CD4-positive, alpha-beta memory T cell (primary cell): ENCODE measurements around the gene SPATA33. TPM values are rescaled to one million over a fixed set of nuclear protein-coding genes. Genes with fewer than 3 reads are reported as not detected.
A peak's percentile ranks its signal among the peaks of the same experiment; 100 is the strongest.
"Not testable (repeated sequence)": the region's sequence is repeated elsewhere in the genome, so short reads cannot be mapped to it uniquely, and the experiment has no call there.

ENCODE experiments used
- CTCF ChIA-PET: fragments of 350-600 bp; sonication (Branson Sonifier 250); formaldehyde crosslinking; loops from one replicate; lab custom pipeline; 2021; ENCODE audit warnings: inconsistent platforms; ENCODE audit not compliant: partially characterized antibody; lab: Charles Lee
- POLR2A ChIA-PET: fragments of 350-600 bp; sonication (Branson Sonifier 250); formaldehyde crosslinking; loops from one replicate; lab custom pipeline; 2021; ENCODE audit not compliant: partially characterized antibody; lab: Charles Lee
- DNase-seq, 5 donors: peaks; one replicate each; pipeline versions ENCODE4 v3.0.0 to v3.0.0-alpha.2; 2020 to 2022; ENCODE audit warnings: mixed read lengths in 1 of 5
- H3K27ac ChIP-seq: one replicate; pipeline ENCODE4 v1.7.0; 2013; ENCODE audit warnings: low read depth, low read length
- H3K27me3 ChIP-seq: 2 replicates; pipeline ENCODE4 v1.7.0; 2013; ENCODE audit warnings: mild to moderate bottlenecking, low read length, moderate library complexity; ENCODE audit not compliant: insufficient read depth
- H3K36me3 ChIP-seq: 2 replicates; pipeline ENCODE4 v1.7.0; 2013; ENCODE audit warnings: mild to moderate bottlenecking, low read length, moderate library complexity; ENCODE audit not compliant: insufficient read depth
- H3K4me1 ChIP-seq: 2 replicates; pipeline ENCODE4 v1.7.0; 2013; ENCODE audit warnings: mild to moderate bottlenecking, low read length, moderate library complexity; ENCODE audit not compliant: insufficient read depth
- H3K4me3 ChIP-seq, 2 donors: one replicate each; pipeline ENCODE4 v1.7.0; 2013; ENCODE audit warnings: low read length in 2 of 2, mild to moderate bottlenecking in 1 of 2
- H3K9me3 ChIP-seq, 2 donors: one replicate each; pipeline ENCODE4 v1.7.0; 2013; ENCODE audit warnings: low read length in 2 of 2, control low read depth in 1 of 2; ENCODE audit not compliant: control insufficient read depth in 1 of 2
- H3K27ac Mint-ChIP-seq, 7 donors: one replicate each; pipeline ENCODE4 v1.8.0; 2020 to 2021; ENCODE audit warnings: mixed read lengths in 7 of 7, mild to moderate bottlenecking in 6 of 7, inconsistent platforms in 3 of 7, moderate library complexity in 3 of 7
- H3K27me3 Mint-ChIP-seq, 2 donors: one replicate each; pipeline ENCODE4 v1.8.0; 2020 to 2021; ENCODE audit warnings: mixed read lengths in 2 of 2
- H3K36me3 Mint-ChIP-seq, 2 donors: one replicate each; pipeline ENCODE4 v1.8.0; 2020 to 2021; ENCODE audit warnings: mixed read lengths in 2 of 2, inconsistent platforms in 1 of 2, mild to moderate bottlenecking in 1 of 2
- H3K4me1 Mint-ChIP-seq, 4 donors: one replicate each; pipeline ENCODE4 v1.8.0; 2020 to 2021; ENCODE audit warnings: mixed read lengths in 4 of 4, mild to moderate bottlenecking in 1 of 4
- H3K4me3 Mint-ChIP-seq, 8 donors: one replicate each; pipeline ENCODE4 v1.8.0; 2020 to 2021; ENCODE audit warnings: mixed read lengths in 8 of 8, mild to moderate bottlenecking in 7 of 8, moderate library complexity in 6 of 8, inconsistent platforms in 3 of 8
- H3K9me3 Mint-ChIP-seq, 8 donors: one replicate each; pipeline ENCODE4 v1.8.0; 2020 to 2021; ENCODE audit warnings: mixed read lengths in 8 of 8, mild to moderate bottlenecking in 5 of 8, inconsistent platforms in 3 of 8, moderate library complexity in 1 of 8
- intact Hi-C: fragments of 100-400 bp; cut with micrococcal nuclease; formaldehyde crosslinking; loops from one replicate; pipeline ENCODE4 v1.15.1; 2023
- polyA plus RNA-seq, 2 donors: library from polyadenylated mRNA; unstranded; fragments of 300-500 nt; fragmentation: Illumina TruSeq; gene quantifications; one replicate each; pipeline ENCODE4 v1.2.3, GENCODE V29; 2021
- total RNA-seq, 2 experiments: library from RNA; stranded (reverse); gene quantifications; one replicate each; pipeline ENCODE4 v1.2.3, GENCODE V29; 2021

Gene SPATA33
- total and polyA plus RNA-seq, 4 experiments from 2014 or later, result 2.5 to 10.5 (median 7.2) TPM

DNA sequence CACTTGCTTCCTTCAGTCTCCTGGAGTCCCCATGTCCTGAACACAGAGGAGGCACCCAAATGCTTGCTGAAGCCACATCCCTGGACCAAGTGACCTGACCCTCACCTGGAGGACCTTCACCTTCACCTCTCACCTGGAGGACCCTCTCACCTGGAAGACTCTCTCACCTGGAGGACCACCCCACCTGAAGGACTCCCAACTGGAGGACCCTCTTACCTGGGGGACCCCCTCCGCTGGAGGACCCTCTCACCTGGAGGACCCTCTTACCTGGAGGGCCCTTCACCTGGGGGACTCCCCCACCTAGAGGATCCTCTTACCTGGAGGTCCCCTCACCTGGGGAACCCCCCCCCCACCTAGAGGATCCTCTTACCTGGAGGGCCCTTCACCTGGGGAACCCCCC, 28.3 kb downstream of the SPATA33 start:
- Mint-ChIP-seq H3K4me1 (peaks cover 9 to 25% (median 13%) of the 10 kb centered on the region in 4 donors), H3K9me3 (no peaks in the 10 kb centered on the region), H3K4me3 (peak overlapping the region; percentile 51 to 95 (median 90)), H3K27me3 (no peaks in the 10 kb centered on the region), H3K27ac (peak overlapping the region in 4 of 7 donors; percentile 22 to 78 (median 66)), H3K36me3 (peaks cover 4 to 14% of the 10 kb centered on the region in 2 donors)
- Histone ChIP-seq H3K4me1 (peaks cover 14% of the 10 kb centered on the region), H3K9me3 (no peaks in the 10 kb centered on the region), H3K36me3 (peaks cover 6% of the 10 kb centered on the region), H3K4me3 (peak overlapping the region in 1 of 2 donors; percentile 84), H3K27ac (peak overlapping the region; percentile 84), H3K27me3 (no peaks in the 10 kb centered on the region)
- POLR2A ChIA-PET, result interaction anchor here (0.7 to 2.7 kb wide), 12 partner anchors 11 to 904 kb away, joined by 3 to 37 read pairs (median 5); partner anchors contain the start of genes CHMP1A, SPATA2L, SPATA33 and SPG7
- intact Hi-C loops, result loop anchor here (1.0 kb wide), 3 partner anchors 14 to 36 kb away; partner anchors contain the start of genes CHMP1A and SPATA33
- CTCF ChIA-PET, result interaction anchor here (1.1 to 2.7 kb wide), 3 partner anchors 14 to 20 kb away, joined by 4 to 33 read pairs (median 7); partner anchors contain the start of gene SPATA2L
- no peak for DNase-seq

DNA sequence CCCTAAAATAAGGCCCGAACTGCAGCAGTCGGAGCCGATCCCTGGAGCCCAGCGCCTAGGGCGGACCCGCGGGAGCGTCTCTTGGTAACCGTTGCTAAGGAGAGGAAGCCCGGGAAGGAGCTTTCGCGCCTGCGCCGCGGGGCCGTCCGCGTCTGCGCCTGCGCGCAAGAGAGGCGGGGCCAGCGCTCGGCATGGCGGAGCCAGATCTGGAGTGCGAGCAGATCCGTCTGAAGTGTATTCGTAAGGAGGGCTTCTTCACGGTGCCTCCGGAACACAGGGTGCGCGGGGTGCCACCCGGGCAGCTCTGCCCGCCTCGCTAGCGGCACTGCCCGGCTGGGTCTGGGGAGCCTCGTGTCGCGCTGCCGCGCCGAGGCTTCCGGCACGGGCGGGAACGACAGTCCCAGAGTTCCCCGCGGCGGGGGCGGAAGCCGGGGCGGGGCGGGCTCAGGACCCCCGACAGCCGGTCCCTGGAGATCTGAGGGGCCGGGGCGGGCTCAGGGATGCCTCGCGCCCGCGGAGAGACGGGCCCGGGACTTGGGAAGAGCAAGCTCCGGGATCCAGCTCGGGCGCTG, 29.0 kb downstream of the SPATA33 start, which contains the start of gene CDK10:
CDK10 (plus strand) TSS at position 170 of the 572 bp plus-strand sequence; CDS start at position 192, 22 bp downstream.
- H3K4me1 Mint-ChIP-seq, result peaks cover 9 to 25% (median 13%) of the 10 kb centered on the region in 4 donors
- H3K36me3 ChIP-seq, result peaks cover 6% of the 10 kb centered on the region
- peak within 1 kb of the TSS; percentile 84 to 96 (median 92) for H3K4me3 Mint-ChIP-seq
- H3K4me3 ChIP-seq, result peak within 1 kb of the TSS; percentile 57 to 84
- peaks cover 14% of the 10 kb centered on the region for H3K4me1 ChIP-seq
- intact Hi-C loops, result loop anchor here (1.0 kb wide), 3 partner anchors 14 to 36 kb away; partner anchors contain the start of genes CHMP1A and SPATA33
- peak; percentile 78 to 95 (median 87) for DNase-seq
- no peaks in the 10 kb centered on the region for H3K27me3 ChIP-seq
- H3K27ac Mint-ChIP-seq, result peak within 1 kb of the TSS; percentile 78 to 98 (median 94)
- H3K9me3 Mint-ChIP-seq, result no peaks in the 10 kb centered on the region
- ChIA-PET CTCF (interaction anchor here (1.1 to 2.7 kb wide), 3 partner anchors 13 to 19 kb away, joined by 4 to 33 read pairs (median 7); partner anchors contain the start of gene SPATA2L), POLR2A (interaction anchor here (0.7 to 2.7 kb wide), 18 partner anchors 10 to 905 kb away, joined by 3 to 37 read pairs (median 4); partner anchors contain the start of genes CHMP1A, SPATA2L, SPATA33 and SPG7)
- no peaks in the 10 kb centered on the region for H3K9me3 ChIP-seq
- H3K27me3 Mint-ChIP-seq, result no peaks in the 10 kb centered on the region
- H3K27ac ChIP-seq, result peak within 1 kb of the TSS; percentile 84
- H3K36me3 Mint-ChIP-seq, result peaks cover 4 to 16% of the 10 kb centered on the region in 2 donors

DNA sequence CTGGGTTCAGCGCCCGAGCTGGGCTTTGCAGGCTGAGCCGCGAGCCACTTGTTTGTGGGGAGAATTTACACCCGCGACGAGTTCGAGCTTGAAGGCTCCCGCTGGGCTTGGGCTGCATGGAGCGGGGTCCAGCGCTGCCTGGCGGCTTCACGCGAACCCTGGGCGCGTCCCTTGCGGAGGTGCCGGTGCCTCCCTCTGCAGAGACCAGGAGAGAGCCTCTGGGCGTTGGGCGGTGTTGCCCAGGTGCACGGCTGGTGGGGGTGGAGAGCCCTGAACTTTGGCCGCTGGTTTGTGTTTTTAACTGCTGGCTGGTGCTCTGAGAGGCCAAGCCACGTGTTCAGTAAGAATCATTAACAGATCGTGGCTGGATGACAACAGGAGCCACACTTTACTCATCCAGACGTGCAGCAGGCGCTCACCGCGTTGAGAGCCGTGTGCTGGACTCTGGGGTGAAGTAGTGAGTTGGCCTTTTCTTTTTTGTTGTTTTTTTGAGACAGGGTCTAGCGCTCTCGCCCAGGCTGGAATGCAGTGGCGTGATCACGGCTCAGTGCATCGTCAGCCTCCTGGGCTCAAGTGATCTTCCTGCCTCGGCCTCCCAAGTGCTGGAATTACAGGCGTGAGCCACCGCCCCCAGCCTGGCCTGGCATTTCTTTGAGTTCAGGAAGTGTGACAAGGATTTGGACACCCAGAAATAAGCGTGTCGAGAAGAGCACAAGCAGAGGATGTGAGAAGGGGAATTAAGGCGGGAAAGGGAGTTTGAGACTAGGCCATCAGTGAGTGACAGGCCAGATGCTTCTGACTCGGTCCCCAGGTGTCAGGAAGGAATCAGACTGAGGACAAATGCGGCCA, 29.7 kb downstream of the SPATA33 start:
- Mint-ChIP-seq H3K4me3 (peak overlapping the region; percentile 80 to 95 (median 84)), H3K27ac (peak overlapping the region; percentile 72 to 91 (median 78)), H3K9me3 (no peaks in the 10 kb centered on the region), H3K36me3 (peaks cover 4 to 18% of the 10 kb centered on the region in 2 donors), H3K4me1 (peaks cover 9 to 25% (median 13%) of the 10 kb centered on the region in 4 donors), H3K27me3 (no peaks in the 10 kb centered on the region)
- peak overlapping the region; percentile 84 for H3K27ac ChIP-seq
- peak overlapping the region; percentile 57 to 84 for H3K4me3 ChIP-seq
- no peak for DNase-seq
- ChIA-PET CTCF (interaction anchor here (1.1 to 2.7 kb wide), 3 partner anchors 13 to 19 kb away, joined by 4 to 33 read pairs (median 7); partner anchors contain the start of gene SPATA2L), POLR2A (interaction anchor here (0.7 to 2.7 kb wide), 16 partner anchors 10 to 906 kb away, joined by 3 to 37 read pairs (median 4); partner anchors contain the start of genes CHMP1A, SPATA2L, SPATA33 and TCF25)
- H3K36me3 ChIP-seq, result peaks cover 12% of the 10 kb centered on the region
- H3K4me1 ChIP-seq, result peaks cover 14% of the 10 kb centered on the region
- intact Hi-C loops, result no loop called here
- no peaks in the 10 kb centered on the region for H3K27me3 ChIP-seq
- H3K9me3 ChIP-seq, result no peaks in the 10 kb centered on the region

DNA sequence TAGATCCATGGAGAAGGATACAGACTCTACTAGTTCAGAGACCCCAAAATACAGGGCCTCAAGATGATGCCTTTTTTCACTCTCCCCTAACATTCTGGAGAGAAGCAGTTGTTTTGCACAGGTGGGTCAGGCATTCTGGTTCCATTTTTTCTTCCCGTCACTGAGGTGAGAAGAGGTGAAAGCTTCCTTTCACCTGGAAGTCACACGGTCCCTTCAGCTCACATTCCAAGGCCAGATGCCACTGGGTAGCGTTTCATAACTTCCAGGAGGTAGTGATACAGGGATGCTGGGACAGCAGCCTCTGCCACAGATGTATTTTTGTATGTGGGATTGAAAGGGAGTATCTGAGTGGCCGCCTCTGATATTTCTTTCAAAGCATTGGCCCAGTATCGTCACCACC, 30.8 kb downstream of the SPATA33 start:
- Histone ChIP-seq H3K27ac (no peak overlapping the region), H3K4me1 (peaks cover 14% of the 10 kb centered on the region), H3K36me3 (peaks cover 18% of the 10 kb centered on the region), H3K9me3 (no peaks in the 10 kb centered on the region), H3K4me3 (no peak overlapping the region), H3K27me3 (no peaks in the 10 kb centered on the region)
- POLR2A ChIA-PET, result interaction anchor here (0.5 kb wide), 1 partner anchor 185 kb away, joined by 3 read pairs; the partner anchor contains the start of gene TCF25
- CTCF ChIA-PET, result interaction anchor here (0.7 kb wide), 1 partner anchor 12 kb away, joined by 3 read pairs; no protein-coding TSS in a partner anchor
- intact Hi-C loops, result no loop called here
- peaks cover 9 to 25% (median 13%) of the 10 kb centered on the region in 4 donors for H3K4me1 Mint-ChIP-seq
- peak overlapping the region in 7 of 8 donors; percentile 44 to 84 (median 74) for H3K4me3 Mint-ChIP-seq
- H3K36me3 Mint-ChIP-seq, result peaks cover 7 to 20% of the 10 kb centered on the region in 2 donors
- no peaks in the 10 kb centered on the region for H3K9me3 Mint-ChIP-seq
- DNase-seq, result no peak
- H3K27ac Mint-ChIP-seq, result peak overlapping the region in 3 of 7 donors; percentile 8 to 84 (median 48)
- no peaks in the 10 kb centered on the region for H3K27me3 Mint-ChIP-seq

DNA sequence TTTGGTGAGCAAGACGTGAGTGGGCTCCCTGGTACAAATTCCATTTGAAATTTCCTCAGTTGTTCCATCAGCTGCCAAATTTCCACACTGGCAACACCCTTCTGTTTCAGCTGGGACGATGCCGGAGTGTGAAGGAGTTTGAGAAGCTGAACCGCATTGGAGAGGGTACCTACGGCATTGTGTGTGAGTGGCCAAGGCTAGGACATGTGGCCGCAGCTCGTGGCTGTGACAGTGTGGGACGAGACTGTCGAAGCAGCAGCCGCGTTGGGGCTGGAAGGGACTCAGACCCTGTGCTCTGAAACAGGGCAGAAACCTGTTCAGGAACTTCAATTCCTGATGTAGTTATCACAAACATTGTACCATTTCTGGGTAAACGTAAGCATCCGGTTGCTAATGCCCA, 31.5 kb downstream of the SPATA33 start:
- ChIA-PET POLR2A (interaction anchor here (2.0 kb wide), 1 partner anchor 11 kb away, joined by 5 read pairs; no protein-coding TSS in a partner anchor), CTCF (interaction anchor here (4.0 kb wide), 1 partner anchor 10 kb away, joined by 14 read pairs; no protein-coding TSS in a partner anchor)
- no peak overlapping the region for H3K4me3 ChIP-seq
- H3K4me3 Mint-ChIP-seq, result no peak overlapping the region
- no peaks in the 10 kb centered on the region for H3K27me3 Mint-ChIP-seq
- H3K27ac Mint-ChIP-seq, result no peak overlapping the region
- H3K4me1 ChIP-seq, result peaks cover 14% of the 10 kb centered on the region
- no peak overlapping the region for H3K27ac ChIP-seq
- H3K36me3 ChIP-seq, result peaks cover 20% of the 10 kb centered on the region
- H3K36me3 Mint-ChIP-seq, result peaks cover 11 to 27% of the 10 kb centered on the region in 2 donors
- H3K4me1 Mint-ChIP-seq, result peaks cover 9 to 25% (median 13%) of the 10 kb centered on the region in 4 donors
- no peaks in the 10 kb centered on the region for H3K27me3 ChIP-seq
- no peaks in the 10 kb centered on the region for H3K9me3 ChIP-seq
- no peak for DNase-seq
- intact Hi-C loops, result no loop called here
- no peaks in the 10 kb centered on the region for H3K9me3 Mint-ChIP-seq

DNA sequence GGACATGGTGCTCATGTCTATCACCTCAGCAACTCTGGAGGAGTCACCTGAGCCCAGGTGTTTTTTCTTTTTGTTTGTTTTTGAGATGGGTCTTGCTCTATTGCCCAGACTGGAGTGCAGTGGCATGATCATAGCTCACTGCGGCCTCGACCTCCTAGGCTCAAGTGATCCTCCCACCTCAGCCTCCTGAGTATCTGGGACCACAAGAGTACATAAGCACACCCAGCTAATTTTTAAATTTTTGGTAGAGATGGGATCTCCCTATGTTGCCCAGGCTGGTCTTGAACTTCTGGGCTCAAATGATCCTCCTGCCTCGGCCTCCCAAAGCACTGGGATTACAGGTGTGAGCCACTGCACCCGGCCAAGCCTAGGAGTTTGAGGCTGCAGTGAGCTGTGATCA, 32.0 kb downstream of the SPATA33 start:
- H3K27me3 ChIP-seq, H3K27ac ChIP-seq, H3K27me3 Mint-ChIP-seq, intact Hi-C loops, H3K4me3 Mint-ChIP-seq, H3K4me3 ChIP-seq, H3K9me3 ChIP-seq, H3K9me3 Mint-ChIP-seq, DNase-seq: not testable (repeated sequence)
- peaks cover 9 to 25% (median 13%) of the 10 kb centered on the region in 4 donors for H3K4me1 Mint-ChIP-seq
- peaks cover 14% of the 10 kb centered on the region for H3K4me1 ChIP-seq
- peak overlapping the region in 1 of 7 donors; percentile 23 for H3K27ac Mint-ChIP-seq
- POLR2A ChIA-PET, result interaction anchor here (2.0 kb wide), 1 partner anchor 10 kb away, joined by 5 read pairs; no protein-coding TSS in a partner anchor
- H3K36me3 Mint-ChIP-seq, result peaks cover 11 to 27% of the 10 kb centered on the region in 2 donors
- CTCF ChIA-PET, result interaction anchor here (4.0 kb wide), 1 partner anchor 10 kb away, joined by 14 read pairs; no protein-coding TSS in a partner anchor
- peaks cover 20% of the 10 kb centered on the region for H3K36me3 ChIP-seq
